H1 (cell line): ENCODE data around the gene RNF182. TPM values are rescaled to one million over a fixed set of nuclear protein-coding genes. Genes with fewer than 3 reads are reported as not detected.

Experiments used
- ASH2L ChIP-seq: fragments of 200-600, 300-600 bp; sonication (generic); IDR thresholded peaks from one replicate; pipeline ENCODE4 v1.7.1; 2017; ENCODE audit warnings: low read length
- ATF3 ChIP-seq: IDR thresholded peaks from 2 replicates; pipeline ENCODE4 v1.6.1; 2011; ENCODE audit warnings: low read depth, mild to moderate bottlenecking, low read length; ENCODE audit not compliant: insufficient read depth
- CTBP2 ChIP-seq: IDR thresholded peaks from 2 replicates; pipeline ENCODE4 v1.7.0; 2011; ENCODE audit warnings: borderline replicate concordance, mild to moderate bottlenecking, moderate library complexity, mixed read lengths, low read length; ENCODE audit not compliant: insufficient read depth, insufficient read length
- KDM4A ChIP-seq: IDR thresholded peaks from one replicate; pipeline ENCODE4 v1.7.1; 2012; ENCODE audit warnings: low read depth, mild to moderate bottlenecking, moderate library complexity, low read length, inconsistent platforms; ENCODE audit not compliant: severe bottlenecking
- MAX ChIP-seq: IDR thresholded peaks from 2 replicates; pipeline ENCODE4 v1.6.1; 2012; ENCODE audit warnings: inconsistent platforms
- POLR2A ChIP-seq, 2 experiments: IDR thresholded peaks; 1 replicate in 1 of 2; 2 replicates in 1 of 2; pipeline ENCODE4 v1.6.1; 2011; ENCODE audit warnings: low read depth in 2 of 2, low read length in 2 of 2, mild to moderate bottlenecking in 2 of 2; ENCODE audit errors: control extremely low read depth in 1 of 2
- SP4 ChIP-seq: IDR thresholded peaks from 2 replicates; pipeline ENCODE4 v1.6.1; 2012; ENCODE audit warnings: low read length, inconsistent platforms
- SRF ChIP-seq: IDR thresholded peaks from 2 replicates; pipeline ENCODE4 v1.6.1; 2011; ENCODE audit warnings: mild to moderate bottlenecking, low read depth, low read length, moderate library complexity
- TAF1 ChIP-seq: IDR thresholded peaks from 2 replicates; pipeline ENCODE4 v1.6.1; 2011; ENCODE audit warnings: mild to moderate bottlenecking, low read depth, low read length
- polyA plus RNA-seq, 7 experiments: library from polyadenylated mRNA; depleted of rRNA in 3 of 7; stranded (reverse) in 5 of 7; unstranded in 2 of 7; fragments of >200 nt in 5 of 7; fragments of 200-250 nt in 2 of 7; gene quantifications; 1 replicate in 5 of 7; 2 replicates in 1 of 7; 4 replicates in 1 of 7; pipeline versions ENCODE4 v1.2.1 to v1.2.3, GENCODE V29; 2011 to 2013; ENCODE audit warnings: missing spikeins in 2 of 7, mixed read lengths in 2 of 7
- total RNA-seq: library from RNA; stranded (reverse); fragmentation: NEBNext Ultra II Directional; extraction: Animal tissue kit (Norgen Biotek cat#: 25700); gene quantifications from 2 replicates; pipeline ENCODE4 v1.2.1, GENCODE V29; 2021
- TF ChIP-seq, protein P1 (sequence below): fragments of 300-600 bp; sonication (generic); IDR thresholded peaks from 2 replicates; pipeline ENCODE4 v1.7.1; 2012; ENCODE audit warnings: low read length, moderate library complexity, mild to moderate bottlenecking, inconsistent platforms; ENCODE audit not compliant: insufficient replicate concordance

The RNF182 gene
- total and polyA plus RNA-seq, 2 of the 8 experiments (the other 6 are each of a cell fraction or from before 2014, with no cell fraction given), result 6.2 to 10.7 TPM

- TF ChIP-seq, protein P1, sequence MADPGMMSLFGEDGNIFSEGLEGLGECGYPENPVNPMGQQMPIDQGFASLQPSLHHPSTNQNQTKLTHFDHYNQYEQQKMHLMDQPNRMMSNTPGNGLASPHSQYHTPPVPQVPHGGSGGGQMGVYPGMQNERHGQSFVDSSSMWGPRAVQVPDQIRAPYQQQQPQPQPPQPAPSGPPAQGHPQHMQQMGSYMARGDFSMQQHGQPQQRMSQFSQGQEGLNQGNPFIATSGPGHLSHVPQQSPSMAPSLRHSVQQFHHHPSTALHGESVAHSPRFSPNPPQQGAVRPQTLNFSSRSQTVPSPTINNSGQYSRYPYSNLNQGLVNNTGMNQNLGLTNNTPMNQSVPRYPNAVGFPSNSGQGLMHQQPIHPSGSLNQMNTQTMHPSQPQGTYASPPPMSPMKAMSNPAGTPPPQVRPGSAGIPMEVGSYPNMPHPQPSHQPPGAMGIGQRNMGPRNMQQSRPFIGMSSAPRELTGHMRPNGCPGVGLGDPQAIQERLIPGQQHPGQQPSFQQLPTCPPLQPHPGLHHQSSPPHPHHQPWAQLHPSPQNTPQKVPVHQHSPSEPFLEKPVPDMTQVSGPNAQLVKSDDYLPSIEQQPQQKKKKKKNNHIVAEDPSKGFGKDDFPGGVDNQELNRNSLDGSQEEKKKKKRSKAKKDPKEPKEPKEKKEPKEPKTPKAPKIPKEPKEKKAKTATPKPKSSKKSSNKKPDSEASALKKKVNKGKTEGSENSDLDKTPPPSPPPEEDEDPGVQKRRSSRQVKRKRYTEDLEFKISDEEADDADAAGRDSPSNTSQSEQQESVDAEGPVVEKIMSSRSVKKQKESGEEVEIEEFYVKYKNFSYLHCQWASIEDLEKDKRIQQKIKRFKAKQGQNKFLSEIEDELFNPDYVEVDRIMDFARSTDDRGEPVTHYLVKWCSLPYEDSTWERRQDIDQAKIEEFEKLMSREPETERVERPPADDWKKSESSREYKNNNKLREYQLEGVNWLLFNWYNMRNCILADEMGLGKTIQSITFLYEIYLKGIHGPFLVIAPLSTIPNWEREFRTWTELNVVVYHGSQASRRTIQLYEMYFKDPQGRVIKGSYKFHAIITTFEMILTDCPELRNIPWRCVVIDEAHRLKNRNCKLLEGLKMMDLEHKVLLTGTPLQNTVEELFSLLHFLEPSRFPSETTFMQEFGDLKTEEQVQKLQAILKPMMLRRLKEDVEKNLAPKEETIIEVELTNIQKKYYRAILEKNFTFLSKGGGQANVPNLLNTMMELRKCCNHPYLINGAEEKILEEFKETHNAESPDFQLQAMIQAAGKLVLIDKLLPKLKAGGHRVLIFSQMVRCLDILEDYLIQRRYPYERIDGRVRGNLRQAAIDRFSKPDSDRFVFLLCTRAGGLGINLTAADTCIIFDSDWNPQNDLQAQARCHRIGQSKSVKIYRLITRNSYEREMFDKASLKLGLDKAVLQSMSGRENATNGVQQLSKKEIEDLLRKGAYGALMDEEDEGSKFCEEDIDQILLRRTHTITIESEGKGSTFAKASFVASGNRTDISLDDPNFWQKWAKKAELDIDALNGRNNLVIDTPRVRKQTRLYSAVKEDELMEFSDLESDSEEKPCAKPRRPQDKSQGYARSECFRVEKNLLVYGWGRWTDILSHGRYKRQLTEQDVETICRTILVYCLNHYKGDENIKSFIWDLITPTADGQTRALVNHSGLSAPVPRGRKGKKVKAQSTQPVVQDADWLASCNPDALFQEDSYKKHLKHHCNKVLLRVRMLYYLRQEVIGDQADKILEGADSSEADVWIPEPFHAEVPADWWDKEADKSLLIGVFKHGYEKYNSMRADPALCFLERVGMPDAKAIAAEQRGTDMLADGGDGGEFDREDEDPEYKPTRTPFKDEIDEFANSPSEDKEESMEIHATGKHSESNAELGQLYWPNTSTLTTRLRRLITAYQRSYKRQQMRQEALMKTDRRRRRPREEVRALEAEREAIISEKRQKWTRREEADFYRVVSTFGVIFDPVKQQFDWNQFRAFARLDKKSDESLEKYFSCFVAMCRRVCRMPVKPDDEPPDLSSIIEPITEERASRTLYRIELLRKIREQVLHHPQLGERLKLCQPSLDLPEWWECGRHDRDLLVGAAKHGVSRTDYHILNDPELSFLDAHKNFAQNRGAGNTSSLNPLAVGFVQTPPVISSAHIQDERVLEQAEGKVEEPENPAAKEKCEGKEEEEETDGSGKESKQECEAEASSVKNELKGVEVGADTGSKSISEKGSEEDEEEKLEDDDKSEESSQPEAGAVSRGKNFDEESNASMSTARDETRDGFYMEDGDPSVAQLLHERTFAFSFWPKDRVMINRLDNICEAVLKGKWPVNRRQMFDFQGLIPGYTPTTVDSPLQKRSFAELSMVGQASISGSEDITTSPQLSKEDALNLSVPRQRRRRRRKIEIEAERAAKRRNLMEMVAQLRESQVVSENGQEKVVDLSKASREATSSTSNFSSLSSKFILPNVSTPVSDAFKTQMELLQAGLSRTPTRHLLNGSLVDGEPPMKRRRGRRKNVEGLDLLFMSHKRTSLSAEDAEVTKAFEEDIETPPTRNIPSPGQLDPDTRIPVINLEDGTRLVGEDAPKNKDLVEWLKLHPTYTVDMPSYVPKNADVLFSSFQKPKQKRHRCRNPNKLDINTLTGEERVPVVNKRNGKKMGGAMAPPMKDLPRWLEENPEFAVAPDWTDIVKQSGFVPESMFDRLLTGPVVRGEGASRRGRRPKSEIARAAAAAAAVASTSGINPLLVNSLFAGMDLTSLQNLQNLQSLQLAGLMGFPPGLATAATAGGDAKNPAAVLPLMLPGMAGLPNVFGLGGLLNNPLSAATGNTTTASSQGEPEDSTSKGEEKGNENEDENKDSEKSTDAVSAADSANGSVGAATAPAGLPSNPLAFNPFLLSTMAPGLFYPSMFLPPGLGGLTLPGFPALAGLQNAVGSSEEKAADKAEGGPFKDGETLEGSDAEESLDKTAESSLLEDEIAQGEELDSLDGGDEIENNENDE, result no peak
- TF ChIP-seq TAF1, result no peak
- no peak for TF ChIP-seq KDM4A
- TF ChIP-seq CTBP2, result no peak
- TF ChIP-seq SRF, result no peak
- no peak for TF ChIP-seq MAX
- TF ChIP-seq SP4, result no peak
- TF ChIP-seq ATF3, result no peak
- no peak for TF ChIP-seq POLR2A (IDR thresholded peaks at IDR 0.05; ENCODE audit: control extremely low read depth in 1 of 2, low read depth in 2 of 2, low read length in 2 of 2)
- no peak for TF ChIP-seq ASH2L
Measured at GRCh38 chr6:13929196-13929595, 4.4 kb downstream of the RNF182 start (continued).
